Cardiac muscle cell (in vitro differentiated cells and primary cell): Measurements from ENCODE around the gene C7orf25. TPM values are rescaled to one million over a fixed set of nuclear protein-coding genes. Genes with fewer than 3 reads are reported as not detected.

Experiments used
- DNase-seq, 2 donors: peaks; one replicate each; pipeline versions ENCODE4 v3.0.0 to v3.0.0-alpha.2; 2010 to 2017; ENCODE audit warnings: low read depth in 1 of 2, low spot score in 1 of 2
- H3K27ac ChIP-seq: fragments of 200-600 bp; sonication (generic); 2 replicates; pipeline ENCODE4 v1.5.1; 2016
- H3K27me3 ChIP-seq: fragments of 200-600 bp; sonication (generic); 2 replicates; pipeline ENCODE4 v1.6.0; 2016; ENCODE audit warnings: control low read depth
- H3K36me3 ChIP-seq: fragments of 200-600 bp; sonication (generic); 2 replicates; pipeline ENCODE4 v1.5.1; 2016; ENCODE audit warnings: control low read depth
- H3K4me1 ChIP-seq: fragments of 200-600 bp; sonication (generic); 2 replicates; pipeline ENCODE4 v1.8.1; 2017; ENCODE audit warnings: low read depth, mild to moderate bottlenecking, mixed run types
- H3K4me3 ChIP-seq: fragments of 200-600 bp; sonication (generic); 2 replicates; pipeline ENCODE4 v1.5.1; 2016; ENCODE audit warnings: mild to moderate bottlenecking
- H3K9me3 ChIP-seq: fragments of 200-600 bp; sonication (generic); 2 replicates; pipeline ENCODE4 v1.5.1; 2017; ENCODE audit warnings: low read depth, mild to moderate bottlenecking, control low read depth
- polyA plus RNA-seq: library from polyadenylated mRNA; unstranded; fragments of >200 nt; fragmentation: Nextera tagmentation; extraction: Ambion mirVana; gene quantifications from 2 replicates; pipeline ENCODE4 v1.2.1, GENCODE V29; 2016
- total RNA-seq: library from RNA; depleted of rRNA; stranded (reverse); fragments of >200 nt; gene quantifications from 2 replicates; pipeline ENCODE4 v1.2.3, GENCODE V29; 2016
- TF ChIP-seq, protein P1 (sequence below): IDR thresholded peaks from 2 replicates; pipeline ENCODE4 v1.5.1; 2012; ENCODE audit warnings: low read depth, mild to moderate bottlenecking, low read length

Gene C7orf25
- total RNA-seq, result 8.0 and 10.4 TPM in 2 replicates
- polyA plus RNA-seq, result 5.1 and 5.9 TPM in 2 replicates

DNA sequence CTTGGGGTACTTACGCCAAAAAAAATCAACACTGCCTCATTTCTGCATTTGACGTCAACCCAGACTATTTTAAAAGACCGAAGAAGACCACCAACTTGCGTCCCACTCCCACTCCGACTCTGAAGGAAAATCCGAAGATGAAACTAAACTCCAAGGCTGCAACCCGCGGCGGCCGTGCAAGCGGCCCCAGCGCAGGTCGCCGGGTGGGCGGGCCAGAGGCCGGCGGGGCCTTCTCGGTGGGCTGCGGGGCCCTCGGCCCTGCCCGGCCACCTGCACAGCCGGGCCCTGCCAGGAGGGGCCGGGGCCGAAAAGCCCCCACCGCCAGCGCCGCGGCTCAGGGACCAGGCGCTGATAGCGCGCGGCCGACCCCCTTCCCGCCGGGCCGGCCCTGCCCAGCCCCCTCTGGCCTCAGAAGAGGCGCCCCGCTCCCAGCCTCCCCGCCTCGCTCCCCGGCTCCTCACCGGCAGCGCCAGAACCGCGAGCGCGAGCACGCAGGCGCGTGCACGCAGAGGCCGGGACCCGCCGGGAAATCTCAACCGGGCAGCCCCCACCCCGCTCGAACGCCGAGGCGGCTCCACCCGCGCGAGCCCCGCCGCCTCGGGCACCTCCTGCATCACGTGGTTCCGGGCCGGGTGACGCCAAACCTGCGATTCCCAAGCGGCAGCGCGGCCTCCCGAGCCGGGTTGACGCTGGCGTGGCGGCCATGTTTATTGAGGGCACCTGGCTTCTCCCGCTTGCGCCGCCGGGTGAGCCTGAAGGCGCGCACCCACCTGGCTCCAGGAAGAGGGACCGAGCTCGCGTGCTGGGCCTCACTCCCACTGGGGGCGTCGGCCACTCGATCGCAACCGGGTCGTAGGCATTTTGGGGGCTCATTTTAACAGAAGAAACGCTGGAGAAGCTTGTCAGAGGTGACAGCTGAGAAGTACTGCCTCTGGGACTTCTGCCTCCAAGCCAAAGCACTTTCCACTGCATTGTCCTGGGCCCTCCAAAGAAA, at the start of gene C7orf25:
Gene C7orf25 (minus strand): TSS at position 617 of the 994 bp plus-strand sequence. CDS start 1,170 bp downstream, outside the sequence.
- no peaks in the 10 kb centered on the region for H3K27me3 ChIP-seq
- H3K4me1 ChIP-seq, result peaks cover 13% of the 10 kb centered on the region
- peak within 1 kb of the TSS; percentile 45 for H3K4me3 ChIP-seq
- TF ChIP-seq, protein P1, sequence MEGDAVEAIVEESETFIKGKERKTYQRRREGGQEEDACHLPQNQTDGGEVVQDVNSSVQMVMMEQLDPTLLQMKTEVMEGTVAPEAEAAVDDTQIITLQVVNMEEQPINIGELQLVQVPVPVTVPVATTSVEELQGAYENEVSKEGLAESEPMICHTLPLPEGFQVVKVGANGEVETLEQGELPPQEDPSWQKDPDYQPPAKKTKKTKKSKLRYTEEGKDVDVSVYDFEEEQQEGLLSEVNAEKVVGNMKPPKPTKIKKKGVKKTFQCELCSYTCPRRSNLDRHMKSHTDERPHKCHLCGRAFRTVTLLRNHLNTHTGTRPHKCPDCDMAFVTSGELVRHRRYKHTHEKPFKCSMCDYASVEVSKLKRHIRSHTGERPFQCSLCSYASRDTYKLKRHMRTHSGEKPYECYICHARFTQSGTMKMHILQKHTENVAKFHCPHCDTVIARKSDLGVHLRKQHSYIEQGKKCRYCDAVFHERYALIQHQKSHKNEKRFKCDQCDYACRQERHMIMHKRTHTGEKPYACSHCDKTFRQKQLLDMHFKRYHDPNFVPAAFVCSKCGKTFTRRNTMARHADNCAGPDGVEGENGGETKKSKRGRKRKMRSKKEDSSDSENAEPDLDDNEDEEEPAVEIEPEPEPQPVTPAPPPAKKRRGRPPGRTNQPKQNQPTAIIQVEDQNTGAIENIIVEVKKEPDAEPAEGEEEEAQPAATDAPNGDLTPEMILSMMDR, result no peak
- no peaks in the 10 kb centered on the region for H3K9me3 ChIP-seq
- DNase-seq, result peak; percentile 97 to 98
- peaks cover 9% of the 10 kb centered on the region for H3K36me3 ChIP-seq
- H3K27ac ChIP-seq, result peak within 1 kb of the TSS; percentile 84

GRCh38 chr7:42961170-42961569, 49.3 kb upstream of the C7orf25 start:
- Histone ChIP-seq H3K27ac (no peak overlapping the region), H3K36me3 (no peaks in the 10 kb centered on the region), H3K4me1 (peaks cover 6% of the 10 kb centered on the region), H3K27me3 (no peaks in the 10 kb centered on the region), H3K9me3 (no peaks in the 10 kb centered on the region), H3K4me3 (no peak overlapping the region)
- TF ChIP-seq, protein P1, result no peak
- DNase-seq, result no peak

DNA sequence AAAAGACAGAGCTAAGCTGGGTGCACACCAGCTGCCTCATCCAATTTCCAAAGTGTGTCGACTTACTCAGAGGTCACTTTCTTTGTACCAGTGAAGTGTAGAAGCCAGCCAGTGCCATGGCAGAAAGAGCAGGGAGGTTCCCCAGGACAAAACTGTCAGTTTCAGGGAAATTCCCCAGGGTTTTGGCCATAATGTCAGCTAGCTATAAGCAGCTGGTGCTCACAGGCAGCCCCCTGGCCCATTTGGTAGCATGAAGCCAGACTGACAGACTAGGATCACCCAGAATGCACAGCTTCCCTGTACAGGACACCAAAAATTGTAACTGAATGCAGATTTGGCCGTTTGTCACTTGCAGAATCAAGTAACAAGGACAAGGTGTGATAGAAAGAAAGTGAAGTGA, 48.9 kb upstream of the C7orf25 start:
- no peaks in the 10 kb centered on the region for H3K9me3 ChIP-seq
- no peaks in the 10 kb centered on the region for H3K36me3 ChIP-seq
- H3K27ac ChIP-seq, result no peak overlapping the region
- TF ChIP-seq, protein P1, result no peak
- no peak for DNase-seq
- H3K27me3 ChIP-seq, result no peaks in the 10 kb centered on the region
- peaks cover 6% of the 10 kb centered on the region for H3K4me1 ChIP-seq
- H3K4me3 ChIP-seq, result no peak overlapping the region

DNA sequence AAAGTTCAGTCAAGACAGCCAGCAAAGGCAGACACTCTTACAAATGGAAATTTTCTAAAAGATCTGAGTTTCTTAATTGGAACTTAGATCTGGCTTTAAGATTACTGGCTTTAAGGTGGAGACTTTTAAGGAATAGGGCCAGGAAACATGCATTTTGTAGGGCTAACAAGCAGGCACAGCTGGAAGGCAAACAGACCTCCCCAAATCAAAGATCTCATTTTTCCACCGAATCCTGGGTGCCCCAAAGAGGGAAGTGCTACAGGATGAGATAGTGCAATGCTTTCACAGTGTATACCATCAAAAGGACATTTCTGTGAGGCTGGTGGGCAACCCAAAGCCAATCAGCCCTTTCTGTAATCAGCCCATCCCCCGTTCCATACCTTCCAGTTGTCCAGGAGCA, 47.7 kb upstream of the C7orf25 start:
- Histone ChIP-seq H3K36me3 (no peaks in the 10 kb centered on the region), H3K9me3 (no peaks in the 10 kb centered on the region), H3K4me1 (no peaks in the 10 kb centered on the region), H3K4me3 (no peak overlapping the region), H3K27me3 (no peaks in the 10 kb centered on the region), H3K27ac (no peak overlapping the region)
- DNase-seq, result no peak
- TF ChIP-seq, protein P1, result no peak

DNA sequence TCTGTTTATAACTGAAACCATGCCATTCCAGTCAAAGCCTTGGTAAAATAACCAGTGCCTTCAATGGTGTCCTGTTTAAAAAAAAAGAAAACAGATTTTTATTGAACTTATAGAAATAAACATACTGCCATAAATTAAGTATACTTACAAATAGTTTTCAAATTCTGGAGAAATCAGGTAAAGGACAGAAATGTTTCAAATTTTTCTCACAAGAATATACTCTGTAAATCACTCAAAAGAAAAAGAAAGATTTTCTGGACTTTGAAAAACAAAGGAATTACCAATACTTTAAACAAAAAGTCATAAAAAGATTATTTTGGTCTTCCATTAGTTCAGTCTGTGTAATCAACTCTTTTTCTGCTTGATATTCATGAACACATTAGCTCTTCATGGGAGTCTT, 44.2 kb upstream of the C7orf25 start:
- H3K4me1 ChIP-seq, result no peaks in the 10 kb centered on the region
- no peak for DNase-seq
- no peaks in the 10 kb centered on the region for H3K27me3 ChIP-seq
- H3K36me3 ChIP-seq, result no peaks in the 10 kb centered on the region
- no peaks in the 10 kb centered on the region for H3K9me3 ChIP-seq
- TF ChIP-seq, protein P1, result no peak
- H3K4me3 ChIP-seq, result no peak overlapping the region
- H3K27ac ChIP-seq, result no peak overlapping the region
